Natural killer cell (primary cell): ENCODE measurements around the gene MYH15. TPM values are rescaled to one million over a fixed set of nuclear protein-coding genes. Genes with fewer than 3 reads are reported as not detected.

Source experiments
- ATAC-seq, 3 donors: fragments of 150-1000 bp in 2 of 3; fragments of 200-7000 bp in 1 of 3; cut with Tn5 transposase; 1 replicate in 1 of 3; 2 replicates in 2 of 3; pipeline ENCODE4 v1.10.0; 2021; ENCODE audit warnings: mild to moderate bottlenecking in 2 of 3, moderate library complexity in 2 of 3
- DNase-seq, 2 donors: peaks; one replicate each; pipeline versions ENCODE4 v3.0.0 to v3.0.0-alpha.2; 2013 to 2021; ENCODE audit warnings: mixed read lengths in 1 of 2
- H3K27ac ChIP-seq: one replicate; pipeline ENCODE4 v1.5.1; 2013; ENCODE audit warnings: mild to moderate bottlenecking, low read length
- H3K27me3 ChIP-seq: one replicate; pipeline ENCODE4 v1.6.1; 2013; ENCODE audit warnings: low read length; ENCODE audit not compliant: control insufficient read depth, insufficient read depth
- H3K36me3 ChIP-seq: one replicate; pipeline ENCODE4 v1.6.1; 2013; ENCODE audit warnings: low read length; ENCODE audit not compliant: control insufficient read depth, insufficient read depth
- H3K4me1 ChIP-seq: one replicate; pipeline ENCODE4 v1.6.1; 2013; ENCODE audit warnings: low read length; ENCODE audit not compliant: control insufficient read depth, insufficient read depth
- H3K4me3 ChIP-seq: one replicate; pipeline ENCODE4 v1.5.1; 2013; ENCODE audit warnings: low read length
- H3K9me3 ChIP-seq: one replicate; pipeline ENCODE4 v1.6.1; 2013; ENCODE audit warnings: low read length; ENCODE audit not compliant: control insufficient read depth, insufficient read depth
- H3K27ac Mint-ChIP-seq, 2 donors: one replicate each; pipeline ENCODE4 v1.8.0; 2022; ENCODE audit warnings: mild to moderate bottlenecking in 2 of 2, mixed read lengths in 2 of 2, moderate library complexity in 1 of 2
- H3K27me3 Mint-ChIP-seq, 2 donors: one replicate each; pipeline ENCODE4 v1.8.0; 2022; ENCODE audit warnings: low read depth in 2 of 2, mixed read lengths in 2 of 2
- H3K36me3 Mint-ChIP-seq: one replicate; pipeline ENCODE4 v1.8.0; 2022; ENCODE audit warnings: mixed read lengths
- H3K4me1 Mint-ChIP-seq, 2 donors: one replicate each; pipeline ENCODE4 v1.8.0; 2022; ENCODE audit warnings: mixed read lengths in 2 of 2
- H3K4me3 Mint-ChIP-seq: one replicate; pipeline ENCODE4 v1.8.0; 2022; ENCODE audit warnings: mild to moderate bottlenecking, moderate library complexity, mixed read lengths
- H3K9me3 Mint-ChIP-seq, 2 donors: one replicate each; pipeline ENCODE4 v1.8.0; 2022; ENCODE audit warnings: mixed read lengths in 2 of 2
- CTCF ChIP-seq: fragments of 200-600 bp; IDR thresholded peaks from one replicate; pipeline ENCODE4 v1.8.0; 2022; ENCODE audit warnings: antibody characterized with exemption
- WGBS: methylation state at CpG from one replicate; pipeline ENCODE4 v1.1.7; 2013; ENCODE audit warnings: missing lambda C conversion rate; ENCODE audit not compliant: insufficient coverage; 5-methylcytosine and 5-hydroxymethylcytosine counted together
- intact Hi-C: fragments of 100-400 bp; cut with micrococcal nuclease; formaldehyde crosslinking; loops from one replicate; pipeline ENCODE4 v1.14.2; 2022
- total RNA-seq, 4 donors: library from RNA; stranded (reverse); fragments of 120-200 nt in 1 of 4; gene quantifications; one replicate each; pipeline versions ENCODE4 v1.2.3 to v1.2.4, GENCODE V29; 2013 to 2022

The MYH15 gene
- total RNA-seq, 3 donors from 2014 or later (not counting 1 experiment from before 2014, with no cell fraction given), result 0.05 TPM; not detected in 2

GRCh38 chr3:108352176-108352575 is 158.2 kb downstream of the MYH15 start:
- Mint-ChIP-seq H3K9me3 (no peaks in the 10 kb centered on the region), H3K27ac (no peak overlapping the region), H3K36me3 (no peaks in the 10 kb centered on the region), H3K27me3 (peaks cover 6 to 9% of the 10 kb centered on the region in 2 donors), H3K4me1 (no peaks in the 10 kb centered on the region), H3K4me3 (no peak overlapping the region)
- no peak for ATAC-seq
- intact Hi-C loops, result no loop called here
- no peak for TF ChIP-seq CTCF
- no peaks in the 10 kb centered on the region for H3K4me1 ChIP-seq
- H3K27ac ChIP-seq, result no peak overlapping the region
- 81% methylated on average over 2 of the region's 3 CpGs for WGBS
- H3K9me3 ChIP-seq, result no peaks in the 10 kb centered on the region
- no peaks in the 10 kb centered on the region for H3K36me3 ChIP-seq
- no peak for DNase-seq
- no peak overlapping the region for H3K4me3 ChIP-seq
- no peaks in the 10 kb centered on the region for H3K27me3 ChIP-seq

DNA sequence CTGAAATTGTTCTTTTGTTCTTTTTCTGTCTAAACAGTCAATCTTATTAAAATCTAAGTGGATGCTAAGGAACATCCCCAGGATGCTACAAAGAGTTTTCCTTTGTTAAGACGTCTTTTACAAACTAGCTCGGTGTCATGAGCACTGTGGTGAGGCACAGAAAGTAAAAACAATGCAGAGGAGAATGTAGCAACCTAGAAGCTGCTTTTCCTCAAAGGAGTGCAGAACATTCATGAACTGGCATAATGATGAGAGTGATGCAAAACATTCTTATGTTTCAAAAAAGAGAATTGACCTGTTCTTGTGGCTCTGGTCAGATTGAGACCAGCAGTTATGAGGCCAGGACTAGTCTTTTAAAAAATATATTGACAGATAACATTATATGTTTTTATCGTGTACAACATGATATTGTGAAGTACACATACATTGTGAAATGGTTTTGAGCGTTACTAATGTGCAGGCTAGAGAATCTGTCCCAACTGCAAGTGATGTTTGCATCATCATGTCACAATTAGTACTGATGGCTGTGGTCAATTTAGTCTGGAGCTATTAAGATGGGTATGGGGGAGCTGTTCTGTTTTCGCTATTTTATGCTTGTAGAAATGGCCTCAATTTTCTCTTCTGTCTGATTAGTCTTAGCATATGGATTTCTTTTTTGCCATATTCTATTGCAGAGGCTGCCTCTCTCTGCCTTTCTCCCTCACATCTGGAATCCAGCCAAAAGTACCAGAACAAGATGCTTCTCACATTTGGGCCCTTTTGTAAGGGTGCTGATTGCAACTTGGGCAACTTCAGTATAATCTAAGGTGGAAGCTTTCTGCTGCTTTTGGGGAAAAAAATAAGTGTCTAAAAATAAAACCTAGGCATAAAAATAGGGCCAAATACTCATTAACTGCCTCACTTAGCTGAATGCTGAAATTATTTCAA is 163.8 kb downstream of the MYH15 start:
- 96% methylated on average over 5 of the region's 5 CpGs for WGBS
- Histone ChIP-seq H3K36me3 (no peaks in the 10 kb centered on the region), H3K27ac (no peak overlapping the region), H3K4me1 (no peaks in the 10 kb centered on the region), H3K4me3 (no peak overlapping the region), H3K9me3 (no peaks in the 10 kb centered on the region), H3K27me3 (no peaks in the 10 kb centered on the region)
- no peak overlapping the region for H3K4me3 Mint-ChIP-seq
- no peaks in the 10 kb centered on the region for H3K36me3 Mint-ChIP-seq
- DNase-seq (no peak), ATAC-seq (no peak)
- intact Hi-C loops, result no loop called here
- no peak overlapping the region for H3K27ac Mint-ChIP-seq
- peaks cover 8 to 9% of the 10 kb centered on the region in 2 donors for H3K27me3 Mint-ChIP-seq
- H3K9me3 Mint-ChIP-seq, result no peaks in the 10 kb centered on the region
- TF ChIP-seq CTCF, result no peak
- H3K4me1 Mint-ChIP-seq, result no peaks in the 10 kb centered on the region

- Mint-ChIP-seq H3K36me3 (no peaks in the 10 kb centered on the region), H3K4me1 (no peaks in the 10 kb centered on the region), H3K9me3 (no peaks in the 10 kb centered on the region), H3K27me3 (peaks cover 8 to 9% of the 10 kb centered on the region in 2 donors), H3K27ac (no peak overlapping the region), H3K4me3 (no peak overlapping the region)
- WGBS, result 46% methylated on average over 5 of the region's 6 CpGs
- Histone ChIP-seq H3K9me3 (no peaks in the 10 kb centered on the region), H3K27me3 (no peaks in the 10 kb centered on the region), H3K4me3 (no peak overlapping the region), H3K36me3 (no peaks in the 10 kb centered on the region), H3K4me1 (no peaks in the 10 kb centered on the region), H3K27ac (no peak overlapping the region)
- ATAC-seq (no peak), DNase-seq (no peak)
- intact Hi-C loops, result no loop called here
- TF ChIP-seq CTCF, result no peak
Measured at GRCh38 chr3:108345492-108346205, 164.7 kb downstream of the MYH15 start.
